ENCODE data around the gene POLDIP2.

Gene POLDIP2

DNA sequence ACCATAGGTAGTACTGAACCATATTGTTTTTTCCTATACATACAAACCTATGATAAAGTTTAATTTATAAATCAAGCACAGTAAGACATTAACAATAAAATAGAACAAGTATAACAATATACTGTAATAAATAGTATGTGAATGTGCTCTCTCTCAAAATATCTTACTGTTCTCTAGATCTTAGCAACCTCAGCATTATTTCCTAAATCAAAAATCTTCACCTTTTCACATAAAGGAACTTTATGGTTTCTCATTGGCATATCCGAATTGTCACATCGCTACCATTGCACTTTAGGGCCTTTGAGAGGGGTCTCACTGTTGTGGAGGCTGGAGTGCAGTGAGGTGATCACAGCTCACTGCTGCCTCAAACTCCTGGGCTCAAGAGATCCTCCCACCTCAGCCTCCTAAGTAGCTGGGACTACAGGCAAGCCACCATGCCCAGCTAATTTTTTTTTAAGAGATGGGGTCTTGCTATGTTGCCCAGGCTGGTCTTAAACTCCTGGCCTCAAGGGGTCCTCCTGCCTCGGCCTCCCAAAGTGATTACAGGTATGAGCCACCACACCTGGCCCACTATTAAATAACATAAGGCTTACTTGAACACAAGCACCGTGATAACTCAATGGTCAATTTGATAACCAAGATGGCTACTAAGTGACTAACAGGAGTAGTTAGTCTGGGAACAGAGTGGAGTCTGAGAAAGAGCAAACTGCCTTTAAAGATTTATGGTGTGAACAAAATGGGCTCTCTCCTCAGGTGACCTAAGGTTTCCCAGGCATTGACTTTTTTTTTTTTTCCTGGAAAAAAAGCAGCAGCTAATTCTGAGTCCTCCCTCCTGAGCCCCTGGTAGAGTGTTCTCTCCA, 41.3 kb downstream of the POLDIP2 start:
- no peak for DNase-seq

GRCh38 chr17:28313841-28314240, 43.5 kb downstream of the POLDIP2 start:
- no peak for DNase-seq

- no peak for DNase-seq
Measured at GRCh38 chr17:28306954-28307401, 50.3 kb downstream of the POLDIP2 start.

DNA sequence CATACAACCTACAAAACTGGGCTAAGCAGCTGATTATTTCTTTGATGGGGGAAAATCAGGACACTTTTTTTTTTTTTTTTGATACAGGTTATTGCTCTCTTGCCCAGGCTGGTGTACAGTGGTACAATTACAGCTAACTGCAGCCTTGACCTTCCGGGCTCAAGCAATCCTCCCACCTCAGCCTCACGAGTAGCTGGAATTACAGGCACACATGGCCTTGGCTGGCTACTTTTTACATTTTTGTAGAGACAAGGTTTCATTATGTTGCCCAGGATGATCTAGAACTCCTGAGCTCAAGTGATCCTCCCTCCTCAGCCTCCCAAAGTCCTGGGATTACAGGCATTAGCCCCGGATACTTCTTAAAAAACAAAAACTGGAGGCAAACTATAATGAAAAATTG, 58.9 kb downstream of the POLDIP2 start:
- no peak for DNase-seq

Data from NCI-H82 (cell line).